Right lobe of liver (tissue), 4 donors: Measurements from ENCODE around the gene LRP1.

Source experiments
- POLR2A ChIP-seq: fragments of 450-650 bp; IDR thresholded peaks from one replicate; pipeline ENCODE4 v1.6.1; 2017; ENCODE audit warnings: antibody characterized with exemption, mild to moderate bottlenecking
- TF ChIP-seq, protein P1 (sequence below), 4 donors: fragments of 200-600 bp in 3 of 4; fragments of 450-650 bp in 1 of 4; IDR thresholded peaks; one replicate each; pipeline versions ENCODE4 v1.5.1 to v1.8.0; 2016 to 2022; ENCODE audit warnings: antibody characterized with exemption in 4 of 4, mild to moderate bottlenecking in 2 of 4
- donor health status: DM: no; HTN: no; CAD: no.
- donor health status: DM: no; HTN: no; CAD: no.
- donor health status: DM: no; HTN: yes; CAD: no.

DNA sequence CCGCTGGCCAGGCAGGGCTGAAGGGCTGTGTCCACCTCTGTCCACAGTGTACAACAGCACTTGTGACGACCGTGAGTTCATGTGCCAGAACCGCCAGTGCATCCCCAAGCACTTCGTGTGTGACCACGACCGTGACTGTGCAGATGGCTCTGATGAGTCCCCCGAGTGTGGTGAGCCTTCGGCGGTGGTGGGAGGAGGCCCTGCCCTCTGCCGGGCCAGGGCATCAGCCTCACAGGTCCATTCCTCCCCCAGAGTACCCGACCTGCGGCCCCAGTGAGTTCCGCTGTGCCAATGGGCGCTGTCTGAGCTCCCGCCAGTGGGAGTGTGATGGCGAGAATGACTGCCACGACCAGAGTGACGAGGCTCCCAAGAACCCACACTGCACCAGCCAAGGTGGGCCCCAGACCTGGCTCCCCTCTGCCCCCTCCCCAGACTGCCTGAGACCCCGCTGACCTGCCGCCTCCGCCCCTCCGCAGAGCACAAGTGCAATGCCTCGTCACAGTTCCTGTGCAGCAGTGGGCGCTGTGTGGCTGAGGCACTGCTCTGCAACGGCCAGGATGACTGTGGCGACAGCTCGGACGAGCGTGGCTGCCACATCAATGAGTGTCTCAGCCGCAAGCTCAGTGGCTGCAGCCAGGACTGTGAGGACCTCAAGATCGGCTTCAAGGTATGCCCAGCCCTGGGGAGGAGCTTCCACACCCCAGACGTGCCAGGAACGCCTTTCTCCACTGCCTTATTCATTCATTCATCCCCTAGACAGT lies 67.5 kb downstream of the LRP1 start:
- no peak for TF ChIP-seq POLR2A
- TF ChIP-seq, protein P1, sequence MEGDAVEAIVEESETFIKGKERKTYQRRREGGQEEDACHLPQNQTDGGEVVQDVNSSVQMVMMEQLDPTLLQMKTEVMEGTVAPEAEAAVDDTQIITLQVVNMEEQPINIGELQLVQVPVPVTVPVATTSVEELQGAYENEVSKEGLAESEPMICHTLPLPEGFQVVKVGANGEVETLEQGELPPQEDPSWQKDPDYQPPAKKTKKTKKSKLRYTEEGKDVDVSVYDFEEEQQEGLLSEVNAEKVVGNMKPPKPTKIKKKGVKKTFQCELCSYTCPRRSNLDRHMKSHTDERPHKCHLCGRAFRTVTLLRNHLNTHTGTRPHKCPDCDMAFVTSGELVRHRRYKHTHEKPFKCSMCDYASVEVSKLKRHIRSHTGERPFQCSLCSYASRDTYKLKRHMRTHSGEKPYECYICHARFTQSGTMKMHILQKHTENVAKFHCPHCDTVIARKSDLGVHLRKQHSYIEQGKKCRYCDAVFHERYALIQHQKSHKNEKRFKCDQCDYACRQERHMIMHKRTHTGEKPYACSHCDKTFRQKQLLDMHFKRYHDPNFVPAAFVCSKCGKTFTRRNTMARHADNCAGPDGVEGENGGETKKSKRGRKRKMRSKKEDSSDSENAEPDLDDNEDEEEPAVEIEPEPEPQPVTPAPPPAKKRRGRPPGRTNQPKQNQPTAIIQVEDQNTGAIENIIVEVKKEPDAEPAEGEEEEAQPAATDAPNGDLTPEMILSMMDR (IDR thresholded peaks at IDR 0.05), result no peak
